AG10803 (cell line): ENCODE measurements around the gene RAB3C.

Experiments
- DNase-seq: peaks from one replicate; pipeline ENCODE4 v3.0.0; 2010; ENCODE audit warnings: low read depth
- H3K4me3 ChIP-seq: 2 replicates; pipeline ENCODE4 v1.5.1; 2011; ENCODE audit warnings: mild to moderate bottlenecking, low read length, control low read depth
- CTCF ChIP-seq: conservative IDR thresholded peaks from 2 replicates; pipeline ENCODE4 v1.5.1; 2011; ENCODE audit warnings: mild to moderate bottlenecking, low read length, control low read depth, inconsistent platforms

Gene RAB3C

GRCh38 chr5:58773744-58774441 is 191.0 kb downstream of the RAB3C start:
- no peak for DNase-seq
- TF ChIP-seq CTCF, result no peak
- no peak overlapping the region for H3K4me3 ChIP-seq

- DNase-seq, result no peak
- no peak for TF ChIP-seq CTCF
- H3K4me3 ChIP-seq, result no peak overlapping the region
Observed at GRCh38 chr5:58774937-58775336, 192.1 kb downstream of the RAB3C start.

- no peak overlapping the region for H3K4me3 ChIP-seq
- TF ChIP-seq CTCF, result no peak
- no peak for DNase-seq
Observed at GRCh38 chr5:58775701-58776262, 192.9 kb downstream of the RAB3C start.

GRCh38 chr5:58776559-58776958 is 193.7 kb downstream of the RAB3C start:
- DNase-seq, result no peak
- TF ChIP-seq CTCF, result no peak
- H3K4me3 ChIP-seq, result no peak overlapping the region

- no peak for DNase-seq
- H3K4me3 ChIP-seq, result no peak overlapping the region
- no peak for TF ChIP-seq CTCF
Observed at GRCh38 chr5:58778888-58779287, 196.0 kb downstream of the RAB3C start.

- no peak for DNase-seq
- TF ChIP-seq CTCF, result no peak
- no peak overlapping the region for H3K4me3 ChIP-seq
Observed at GRCh38 chr5:58786035-58786434, 203.2 kb downstream of the RAB3C start.

- H3K4me3 ChIP-seq, result no peak overlapping the region
- no peak for TF ChIP-seq CTCF
- DNase-seq, result no peak
Observed at GRCh38 chr5:58786711-58787303, 203.9 kb downstream of the RAB3C start.
